NCI-H2196 treated with DMSO at 0.1 percent for 48 hours (cell line): ENCODE data around the gene KIAA0040.

Source experiments
- DNase-seq: peaks from one replicate; lab custom pipeline; 2025; ENCODE audit not compliant: unreplicated experiment; lab: John Stamatoyannopoulos, UW

Gene KIAA0040

DNA sequence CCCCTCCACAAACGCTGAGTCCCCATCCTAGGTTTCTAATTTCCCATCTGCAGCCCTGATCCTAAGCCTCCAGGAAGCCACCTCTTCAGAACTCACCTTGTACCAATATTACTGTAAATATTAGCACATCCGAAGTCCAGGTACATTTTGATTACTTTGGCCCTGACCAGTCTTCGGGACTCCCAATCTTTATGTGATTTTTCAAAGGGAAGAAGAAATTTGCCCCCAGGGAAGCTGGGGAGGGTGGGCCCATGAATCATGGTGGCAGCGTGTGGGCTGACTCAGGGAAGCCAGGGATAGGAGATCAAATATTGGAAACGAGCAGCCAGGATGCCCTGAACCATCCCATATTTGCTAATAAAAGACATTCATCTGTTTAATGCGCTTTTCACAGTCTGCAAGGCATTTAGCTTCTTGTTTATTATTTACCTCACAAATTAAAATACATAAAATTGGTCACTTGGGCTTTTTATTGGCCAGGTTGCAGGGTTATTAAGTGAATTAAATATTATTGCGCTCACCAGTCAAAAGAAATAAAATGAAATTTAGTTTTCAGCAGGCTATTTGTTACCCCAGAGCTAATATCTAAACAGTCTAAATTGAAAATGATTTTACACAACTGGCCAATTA lies 46.6 kb downstream of the KIAA0040 start:
- no peak for DNase-seq

- DNase-seq: no peak
These were observed 54.0 kb downstream of the KIAA0040 start for GRCh38 chr1:175138579-175138978.

GRCh38 chr1:175137369-175137768 lies 55.2 kb downstream of the KIAA0040 start:
- no peak for DNase-seq

DNA sequence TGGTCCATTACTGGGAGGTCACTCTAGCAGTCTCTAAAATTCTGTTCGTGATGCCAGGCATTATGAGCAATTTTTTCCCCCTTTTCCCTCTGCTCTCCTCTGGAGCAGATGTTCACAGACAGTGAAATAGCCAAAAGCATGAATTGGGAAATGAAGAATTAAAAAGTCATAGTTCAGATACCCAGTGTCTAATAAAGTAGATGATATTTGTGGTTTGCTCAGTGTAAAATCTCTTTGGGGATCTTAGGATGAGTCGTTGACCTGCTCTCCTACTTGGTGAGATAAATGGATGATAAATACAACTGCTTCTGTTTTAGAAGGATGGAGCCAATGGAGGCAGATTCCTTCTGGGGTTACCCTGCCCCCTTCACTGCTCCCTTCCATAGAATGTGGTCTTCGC lies 56.3 kb downstream of the KIAA0040 start:
- DNase-seq: no peak

- no peak for DNase-seq
These were observed 58.1 kb downstream of the KIAA0040 start for GRCh38 chr1:175134500-175134899.

GRCh38 chr1:175133673-175134435 lies 58.7 kb downstream of the KIAA0040 start:
- no peak for DNase-seq

GRCh38 chr1:175132436-175132835 lies 60.1 kb downstream of the KIAA0040 start:
- DNase-seq: no peak

DNA sequence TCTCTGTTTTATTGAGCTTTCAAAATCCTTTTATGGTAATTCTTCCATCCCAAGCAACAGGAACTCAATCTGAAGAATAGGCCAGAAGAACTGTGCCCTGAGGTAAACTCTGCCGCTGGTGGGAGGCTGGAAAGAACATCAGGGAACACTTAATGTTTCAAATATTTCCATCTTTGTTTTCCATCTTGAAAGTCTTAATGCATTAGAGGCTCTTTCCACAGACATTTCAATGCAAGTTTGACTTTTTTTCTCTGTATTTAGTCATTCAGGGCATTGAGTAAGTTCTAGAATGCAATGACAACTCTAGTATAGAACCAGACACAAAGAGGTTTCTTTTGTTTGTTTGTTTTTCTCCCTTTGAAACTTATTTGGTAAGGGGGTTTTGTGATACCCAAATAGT lies 61.5 kb downstream of the KIAA0040 start:
- DNase-seq: no peak

DNA sequence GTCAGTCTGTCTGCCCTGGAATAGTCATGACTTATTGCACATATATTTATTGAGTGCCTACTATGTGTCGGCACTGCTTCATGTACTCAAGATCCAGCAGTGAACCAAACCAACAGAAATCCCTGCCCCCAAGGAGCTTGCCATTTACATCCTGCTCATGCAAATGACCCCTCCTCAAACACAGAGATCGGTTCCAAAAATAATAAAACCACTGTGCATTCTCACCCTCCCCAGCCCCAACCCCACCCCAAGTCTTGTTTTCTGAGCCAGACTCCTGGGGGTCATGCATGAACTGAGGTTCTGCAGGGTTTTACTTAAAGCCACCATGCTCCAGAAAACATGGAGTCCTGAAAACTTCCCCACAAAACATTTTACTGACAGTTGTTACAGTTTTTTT lies 61.9 kb downstream of the KIAA0040 start:
- no peak for DNase-seq

- DNase-seq: no peak
These were observed 62.5 kb downstream of the KIAA0040 start for GRCh38 chr1:175129997-175130648.

DNA sequence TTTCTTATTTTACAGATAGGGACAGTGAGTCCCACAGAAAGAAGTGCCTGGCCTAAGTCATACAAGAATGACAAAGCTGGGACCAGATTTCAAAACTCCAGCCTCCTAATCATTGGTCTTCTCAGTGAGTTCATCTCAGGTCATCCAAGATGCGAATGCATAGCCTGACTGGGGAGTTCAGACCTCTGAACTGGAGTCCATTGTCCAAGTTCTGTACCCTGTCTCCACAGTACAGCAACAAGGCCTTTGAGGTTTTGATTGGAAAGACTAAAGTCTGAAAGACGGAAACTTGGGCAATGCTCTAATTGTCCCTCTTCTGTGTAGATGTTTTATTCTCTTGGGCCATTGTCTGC lies 63.0 kb downstream of the KIAA0040 start:
- DNase-seq: no peak

DNA sequence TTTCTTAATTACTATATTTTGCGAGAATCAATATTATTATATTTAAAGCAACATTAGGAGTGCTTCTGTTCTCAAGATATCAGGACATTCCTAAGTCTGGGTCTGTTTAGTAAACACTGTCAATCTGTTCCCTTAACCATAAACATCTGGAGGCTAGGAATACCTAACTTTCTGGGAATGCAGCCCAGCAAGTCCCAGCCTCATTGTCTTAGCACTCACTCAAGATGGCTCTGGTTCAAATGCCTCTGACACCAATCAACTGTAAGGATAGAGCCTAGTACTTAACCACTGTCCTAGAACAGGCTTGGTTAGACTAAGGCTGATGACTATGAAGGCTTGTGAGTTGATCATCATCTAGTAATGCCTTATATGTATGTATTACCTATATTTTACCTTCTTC lies 63.4 kb downstream of the KIAA0040 start:
- DNase-seq: no peak

- DNase-seq: no peak
These were observed 64.1 kb downstream of the KIAA0040 start for GRCh38 chr1:175128523-175128922.

DNA sequence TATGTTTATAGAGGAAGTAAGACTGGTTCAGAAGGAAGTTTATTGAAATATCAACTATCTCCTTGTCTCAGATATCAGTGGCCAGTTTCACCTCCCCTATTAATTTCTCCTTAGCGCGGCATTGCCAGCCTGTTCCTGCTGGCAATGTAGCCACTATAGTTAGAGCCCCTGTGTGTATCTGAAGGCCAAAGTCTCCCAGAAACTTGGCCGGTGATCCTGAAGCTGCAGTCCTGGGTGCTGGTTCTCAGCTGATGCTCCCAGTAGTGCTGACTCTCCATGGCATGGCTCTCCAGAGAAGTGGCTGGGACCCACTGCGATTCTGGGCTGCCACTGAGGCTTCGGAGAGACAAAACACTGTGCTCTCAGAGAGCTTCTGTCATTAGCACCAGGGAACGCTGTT lies 65.0 kb downstream of the KIAA0040 start:
- DNase-seq: no peak

DNA sequence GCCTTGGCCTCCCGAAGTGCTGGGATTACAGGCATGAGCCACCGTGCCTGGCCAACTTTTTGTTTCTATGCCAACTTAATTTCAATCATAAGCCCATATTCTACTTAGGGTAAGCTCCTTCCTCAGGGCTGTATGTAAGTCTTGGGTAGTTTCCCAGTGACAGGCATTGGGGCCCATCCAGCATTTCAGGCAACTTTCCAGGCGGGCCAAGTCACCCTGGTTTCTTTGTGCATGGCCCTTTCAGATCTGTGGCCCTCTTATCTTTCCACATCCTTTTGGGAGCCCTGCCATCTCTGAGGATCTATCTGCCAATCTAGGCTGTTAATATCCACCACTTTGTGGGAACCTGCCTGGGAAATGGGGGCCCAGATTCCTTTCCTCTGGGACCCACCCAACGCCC lies 66.2 kb downstream of the KIAA0040 start:
- DNase-seq: no peak

DNA sequence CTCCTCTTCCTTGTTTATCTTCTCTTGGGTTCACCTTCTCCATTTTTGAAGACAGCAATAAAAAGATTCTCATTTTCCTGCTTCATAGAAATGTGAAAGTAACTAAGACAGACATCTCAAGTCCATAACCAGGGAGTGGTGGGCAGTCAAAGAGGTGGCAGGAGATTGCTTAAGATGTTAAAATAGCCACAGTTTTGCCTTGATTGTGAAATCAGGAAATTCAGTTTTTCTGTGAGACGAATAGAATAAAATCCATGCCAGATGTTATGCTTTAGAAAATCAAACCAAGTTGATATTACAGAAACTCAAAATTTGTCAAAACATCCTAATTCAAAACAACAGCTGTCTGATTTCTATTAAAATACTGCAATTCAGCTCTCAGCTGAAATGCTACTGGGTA lies 67.7 kb downstream of the KIAA0040 start:
- no peak for DNase-seq

DNA sequence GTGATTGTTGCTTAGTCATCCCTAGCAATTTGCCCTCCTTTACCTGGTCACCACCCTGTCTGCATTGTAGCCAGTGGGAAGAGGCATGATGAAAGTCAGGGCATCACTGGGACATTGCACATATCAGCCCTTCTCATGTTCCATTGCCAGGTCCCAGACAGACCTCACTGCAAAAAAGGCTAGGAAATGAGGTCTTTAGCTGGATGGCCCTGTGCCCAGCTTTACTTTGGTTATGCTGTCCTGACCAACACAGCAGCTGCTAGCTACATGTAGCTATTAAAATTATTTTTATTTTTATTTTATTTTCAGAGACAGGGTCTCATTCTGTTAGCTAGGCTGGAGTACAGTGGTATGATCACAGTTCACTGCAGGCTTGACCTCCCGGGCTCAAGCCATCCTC lies 72.1 kb downstream of the KIAA0040 start:
- DNase-seq: no peak

DNA sequence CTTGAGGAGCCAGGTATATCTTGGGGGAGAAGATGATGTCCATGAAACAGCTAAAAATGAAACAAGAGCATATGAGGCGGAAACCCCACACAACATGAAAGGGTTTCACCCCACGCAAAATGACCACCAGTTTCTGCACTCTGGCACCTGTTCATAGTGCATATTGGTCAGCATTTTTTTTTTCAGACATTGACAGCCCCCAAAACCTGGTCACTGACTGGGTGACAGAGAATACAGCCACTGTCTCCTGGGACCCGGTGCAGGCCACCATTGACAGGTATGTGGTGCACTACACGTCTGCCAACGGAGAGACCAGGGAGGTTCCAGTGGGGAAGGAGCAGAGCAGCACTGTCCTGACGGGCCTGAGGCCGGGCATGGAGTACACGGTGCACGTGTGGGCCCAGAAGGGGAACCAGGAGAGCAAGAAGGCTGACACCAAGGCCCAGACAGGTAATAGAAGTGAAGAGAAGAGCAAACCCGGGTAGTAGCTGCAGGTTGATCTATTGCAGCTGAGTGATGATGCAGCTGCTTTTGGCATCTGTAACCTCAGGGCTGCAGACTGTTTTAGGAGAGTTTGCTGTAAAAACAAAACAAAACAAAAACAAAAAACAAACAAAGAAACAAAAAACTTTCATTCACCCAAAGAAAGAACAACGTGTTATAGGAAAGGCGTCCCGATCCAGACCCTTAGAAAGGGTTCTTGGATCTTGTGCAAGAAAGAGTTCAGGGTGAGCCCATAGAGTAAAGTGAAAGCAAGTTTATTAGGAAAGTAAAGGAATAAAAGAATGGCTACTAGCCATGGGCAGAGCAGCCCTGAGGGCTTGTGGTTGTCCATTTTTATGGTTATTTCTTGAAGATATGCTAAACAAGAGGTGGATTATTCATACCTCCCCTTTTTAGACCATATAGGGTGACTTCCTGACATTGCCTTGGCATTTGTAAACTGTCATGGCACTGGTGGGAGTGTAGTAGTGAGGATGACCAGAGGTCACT lies 73.9 kb downstream of the KIAA0040 start:
- no peak for DNase-seq

GRCh38 chr1:175116903-175117302 lies 75.7 kb downstream of the KIAA0040 start:
- no peak for DNase-seq

DNA sequence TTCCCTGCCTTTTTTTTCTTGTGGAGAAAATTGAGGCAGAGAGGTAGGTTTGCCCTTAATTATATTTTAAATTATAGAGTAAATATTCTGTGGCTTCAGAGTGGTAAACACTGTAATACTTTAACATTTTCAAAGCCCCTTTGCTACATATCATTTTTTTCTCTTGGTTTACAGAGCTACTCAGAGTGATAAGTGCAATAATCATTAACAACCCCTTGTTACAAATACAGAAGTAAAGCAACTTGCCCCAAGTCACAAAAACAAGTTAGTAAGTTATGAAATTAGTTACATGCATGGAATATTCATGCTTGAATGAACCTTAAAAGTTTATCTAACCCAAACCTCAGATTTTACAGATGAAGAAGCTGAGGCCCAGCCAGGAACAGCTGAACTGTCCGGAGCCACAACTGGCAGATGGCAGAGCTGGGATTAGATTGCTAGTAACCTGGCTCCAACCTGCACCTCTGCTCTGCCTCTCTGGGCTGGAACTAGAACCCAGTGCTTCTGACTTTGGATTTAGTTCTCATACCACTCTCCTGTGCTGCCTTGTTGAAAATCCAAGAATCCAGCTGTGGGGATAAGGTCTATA lies 76.3 kb downstream of the KIAA0040 start:
- no peak for DNase-seq

DNA sequence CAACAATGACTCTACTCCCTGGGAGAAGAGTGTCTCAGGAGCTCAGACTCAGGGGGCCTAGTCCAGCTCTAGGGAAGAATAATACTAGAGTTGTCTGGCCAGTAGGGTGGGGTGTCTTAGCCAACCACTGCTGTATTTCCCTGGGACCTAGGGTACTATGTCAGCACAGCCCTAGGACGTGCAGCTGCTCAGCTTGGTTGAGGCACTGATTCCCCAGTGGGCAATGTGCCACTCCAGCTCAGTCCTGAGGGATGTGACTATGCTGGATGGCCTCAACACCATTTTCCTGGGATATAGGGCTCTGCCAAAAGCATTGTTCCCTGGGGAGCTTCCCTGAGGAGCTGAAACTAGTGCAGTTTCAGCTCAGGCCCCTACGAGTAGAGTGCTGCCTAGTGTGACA lies 77.6 kb downstream of the KIAA0040 start:
- DNase-seq: no peak
